IMR-90 (cell line): ENCODE data around the gene MUC5AC. TPM values are rescaled to one million over a fixed set of nuclear protein-coding genes. Genes with fewer than 3 reads are reported as not detected.

Source experiments
- ATAC-seq: fragments of 200-7000 bp; cut with Tn5 transposase; 2 replicates; pipeline ENCODE4 v1.9.1; 2020; ENCODE audit warnings: low read depth, mild to moderate bottlenecking, moderate library complexity
- BruUV-seq: library from RNA; stranded (reverse); fragments of 400-500 nt; replicated peaks from 2 replicates; lab custom pipeline; 2021; lab: Mats Ljungman, UMichigan
- CTCF ChIA-PET: fragments of 300-600 bp; formaldehyde crosslinking; extraction: SDS; loops from one replicate; lab custom pipeline; 2021; ENCODE audit warnings: antibody characterized with exemption; lab: Yijun Ruan, JAX
- POLR2A ChIA-PET: fragments of 300-600 bp; sonication (Branson Sonifier 250); formaldehyde crosslinking; loops from one replicate; lab custom pipeline; 2022; ENCODE audit warnings: antibody characterized with exemption; ENCODE audit not compliant: unreplicated experiment; lab: Charles Lee
- DNase-seq: peaks from one replicate; pipeline ENCODE4 v3.0.0; 2013
- H2AFZ ChIP-seq: replicated peaks from 2 replicates; pipeline ENCODE3; 2013; ENCODE audit warnings: low read length, mild to moderate bottlenecking; ENCODE audit not compliant: poor library complexity
- H2AK5ac ChIP-seq: 2 replicates; pipeline ENCODE4 v1.6.1; 2013; ENCODE audit warnings: low read depth, low read length, inconsistent platforms
- H2AK9ac ChIP-seq: replicated peaks from 2 replicates; pipeline ENCODE3; 2013; ENCODE audit warnings: mild to moderate bottlenecking, low read depth, low read length, moderate library complexity; ENCODE audit not compliant: poor library complexity
- H2BK120ac ChIP-seq: 2 replicates; pipeline ENCODE4 v1.6.1; 2013; ENCODE audit warnings: low read depth, low read length, inconsistent platforms
- H2BK15ac ChIP-seq: 3 replicates; pipeline ENCODE4 v1.6.1; 2013; ENCODE audit warnings: low read depth, low read length, inconsistent platforms
- H2BK20ac ChIP-seq: 2 replicates; pipeline ENCODE4 v1.6.1; 2013; ENCODE audit warnings: low read depth, mild to moderate bottlenecking, inconsistent platforms, low read length, moderate library complexity
- H2BK5ac ChIP-seq: 2 replicates; pipeline ENCODE4 v1.6.1; 2013; ENCODE audit warnings: mild to moderate bottlenecking, low read depth, low read length, inconsistent platforms; ENCODE audit not compliant: poor library complexity, severe bottlenecking
- H3K14ac ChIP-seq: replicated peaks from 2 replicates; pipeline ENCODE4 v1.6.1; 2013; ENCODE audit warnings: low read depth, low read length, inconsistent platforms
- H3K18ac ChIP-seq: 2 replicates; pipeline ENCODE4 v1.6.1; 2013; ENCODE audit warnings: low read depth, low read length, control low read depth
- H3K23ac ChIP-seq: 2 replicates; pipeline ENCODE4 v1.6.1; 2013; ENCODE audit warnings: low read depth, low read length, inconsistent platforms
- H3K27ac ChIP-seq: 2 replicates; pipeline ENCODE4 v1.5.1; 2013; ENCODE audit warnings: mild to moderate bottlenecking, control low read depth, low read length; ENCODE audit not compliant: insufficient read depth
- H3K27me3 ChIP-seq: 2 replicates; pipeline ENCODE4 v1.6.1; 2013; ENCODE audit warnings: low read length; ENCODE audit not compliant: control insufficient read depth, insufficient read depth
- H3K36me3 ChIP-seq: 2 replicates; pipeline ENCODE4 v1.6.1; 2013; ENCODE audit warnings: low read length, mixed read lengths; ENCODE audit not compliant: control insufficient read depth, insufficient read depth
- H3K4ac ChIP-seq: 2 replicates; pipeline ENCODE4 v1.6.1; 2013; ENCODE audit warnings: low read depth, low read length, inconsistent platforms
- H3K4me1 ChIP-seq: 2 replicates; pipeline ENCODE4 v1.6.1; 2013; ENCODE audit warnings: low read length, mixed read lengths; ENCODE audit not compliant: control insufficient read depth, insufficient read depth
- H3K4me2 ChIP-seq: 2 replicates; pipeline ENCODE4 v1.6.1; 2013; ENCODE audit warnings: low read depth, mild to moderate bottlenecking, control low read depth, low read length, moderate library complexity
- H3K4me3 ChIP-seq: 2 replicates; pipeline ENCODE4 v1.5.1; 2013; ENCODE audit warnings: low read depth, mild to moderate bottlenecking, control low read depth, low read length, moderate library complexity; ENCODE audit not compliant: insufficient read depth
- H3K56ac ChIP-seq: 2 replicates; pipeline ENCODE4 v1.6.1; 2013; ENCODE audit warnings: low read length, inconsistent platforms; ENCODE audit not compliant: insufficient read depth; ENCODE audit errors: extremely low read depth
- H3K79me1 ChIP-seq, 2 experiments: 2 replicates each; pipeline ENCODE4 v1.6.1; 2013; ENCODE audit warnings: low read length in 2 of 2, inconsistent platforms in 1 of 2, low read depth in 1 of 2
- H3K9ac ChIP-seq: 2 replicates; pipeline ENCODE4 v1.6.1; 2013; ENCODE audit warnings: low read depth, low read length, control low read depth
- H3K9me1 ChIP-seq: 2 replicates; pipeline ENCODE4 v1.6.1; 2013; ENCODE audit warnings: low read length, inconsistent platforms; ENCODE audit not compliant: insufficient read depth
- H3K9me3 ChIP-seq: 2 replicates; pipeline ENCODE4 v1.6.1; 2013; ENCODE audit warnings: low read length; ENCODE audit not compliant: control insufficient read depth, insufficient read depth
- H4K20me1 ChIP-seq: 2 replicates; pipeline ENCODE4 v1.6.1; 2013; ENCODE audit warnings: low read length, inconsistent platforms; ENCODE audit not compliant: insufficient read depth
- H4K5ac ChIP-seq: 2 replicates; pipeline ENCODE4 v1.6.1; 2013; ENCODE audit warnings: mild to moderate bottlenecking, low read depth, low read length, control low read depth
- H4K8ac ChIP-seq, 2 experiments: 2 replicates each; pipeline ENCODE4 v1.6.1; 2013; ENCODE audit warnings: low read depth in 2 of 2, low read length in 2 of 2, control low read depth in 1 of 2, inconsistent platforms in 1 of 2
- H4K91ac ChIP-seq: 2 replicates; pipeline ENCODE4 v1.6.1; 2013; ENCODE audit warnings: low read depth, low read length, inconsistent platforms; ENCODE audit not compliant: insufficient read depth
- BHLHE40 ChIP-seq: fragments of 150-350 bp; IDR thresholded peaks from 2 replicates; pipeline ENCODE4 v1.6.1; 2016; ENCODE audit warnings: mild to moderate bottlenecking, low read depth, low read length
- CEBPB ChIP-seq: IDR thresholded peaks from 2 replicates; pipeline ENCODE4 v1.6.1; 2012; ENCODE audit warnings: low read depth, low read length, improper control_type of control experiment
- CHD1 ChIP-seq: IDR thresholded peaks from 2 replicates; pipeline ENCODE4 v1.6.1; 2012; ENCODE audit warnings: low read depth, low read length, improper control_type of control experiment
- ELK1 ChIP-seq: fragments of 150-350 bp; IDR thresholded peaks from 2 replicates; pipeline ENCODE4 v1.6.1; 2016; ENCODE audit warnings: low read depth, mild to moderate bottlenecking, low read length, moderate library complexity, borderline replicate concordance
- FOS ChIP-seq: fragments of 150-350 bp; IDR thresholded peaks from 2 replicates; pipeline ENCODE4 v1.6.1; 2016; ENCODE audit warnings: low read depth, low read length
- MAFK ChIP-seq: IDR thresholded peaks from 2 replicates; pipeline ENCODE4 v1.6.1; 2012; ENCODE audit warnings: low read depth, low read length, improper control_type of control experiment
- MAZ ChIP-seq: IDR thresholded peaks from 2 replicates; pipeline ENCODE4 v1.6.1; 2012; ENCODE audit warnings: low read depth, mild to moderate bottlenecking, low read length, improper control_type of control experiment, moderate library complexity, borderline replicate concordance
- MXI1 ChIP-seq: IDR thresholded peaks from 2 replicates; pipeline ENCODE4 v1.6.1; 2012; ENCODE audit warnings: low read depth, mild to moderate bottlenecking, low read length, moderate library complexity, borderline replicate concordance
- POLR2A ChIP-seq: IDR thresholded peaks from 2 replicates; pipeline ENCODE4 v1.6.1; 2012; ENCODE audit warnings: mild to moderate bottlenecking, low read depth, low read length
- RAD21 ChIP-seq: IDR thresholded peaks from 2 replicates; pipeline ENCODE4 v1.6.1; 2012; ENCODE audit warnings: low read length, improper control_type of control experiment
- RCOR1 ChIP-seq: IDR thresholded peaks from 2 replicates; pipeline ENCODE4 v1.6.1; 2012; ENCODE audit warnings: mild to moderate bottlenecking, low read length, improper control_type of control experiment; ENCODE audit not compliant: insufficient replicate concordance
- RFX5 ChIP-seq: IDR thresholded peaks from 2 replicates; pipeline ENCODE4 v1.8.0; 2012; ENCODE audit warnings: low read depth, mild to moderate bottlenecking, low read length, moderate library complexity
- SMC3 ChIP-seq: fragments of 150-350 bp; IDR thresholded peaks from 2 replicates; pipeline ENCODE4 v1.6.1; 2016; ENCODE audit warnings: low read depth, mild to moderate bottlenecking, antibody characterized with exemption, low read length, moderate library complexity
- WGBS, 2 experiments: methylation state at CpG; one replicate each; pipeline versions ENCODE4 v1.1.5 to v1.1.7; 2013; ENCODE audit warnings: missing lambda C conversion rate in 2 of 2; ENCODE audit not compliant: insufficient read length in 1 of 2; ENCODE audit errors: extremely low coverage in 2 of 2; 5-methylcytosine and 5-hydroxymethylcytosine counted together
- dilution Hi-C: fragments of 300-500 bp; cut with HindIII; formaldehyde crosslinking; loops from one replicate; pipeline ENCODE4 v1.14.3; 2018; ENCODE audit warnings: low sequenced_read_pairs; ENCODE audit not compliant: unreplicated experiment
- in situ Hi-C: fragments of 300-500 bp; cut with MboI; formaldehyde crosslinking; loops from 3 replicates; pipeline ENCODE4 v1.14.3; 2019; ENCODE audit warnings: low sequenced_read_pairs, inconsistent platforms, mixed read lengths
- intact Hi-C: fragments of 100-400 bp; cut with micrococcal nuclease; formaldehyde crosslinking; loops from 2 replicates; pipeline ENCODE4 v1.10.0; 2022
- polyA plus RNA-seq, 3 experiments: library from polyadenylated mRNA; depleted of rRNA; stranded (reverse); fragments of >200 nt; gene quantifications; 2 replicates each; pipeline ENCODE4 v1.2.3, GENCODE V29; 2012; ENCODE audit warnings: low replicate concordance in 1 of 3
- total RNA-seq: library from RNA; depleted of rRNA; stranded (reverse); fragments of >200 nt; gene quantifications from 2 replicates; pipeline ENCODE4 v1.2.3, GENCODE V29; 2012
- TF ChIP-seq, protein P1 (sequence below): conservative IDR thresholded peaks from 2 replicates; pipeline ENCODE4 v1.5.1; 2012; ENCODE audit warnings: mild to moderate bottlenecking, low read depth, low read length, improper control_type of control experiment
- TF ChIP-seq, protein P2 (sequence below): fragments of 150-350 bp; IDR thresholded peaks from 2 replicates; pipeline ENCODE4 v1.6.1; 2017; ENCODE audit warnings: mild to moderate bottlenecking, antibody characterized with exemption, low read length, low read depth

Gene MUC5AC
- total and polyA plus RNA-seq, 2 of the 4 experiments (the other 2 are of a cell fraction): 0.02 TPM; not detected in 1

DNA sequence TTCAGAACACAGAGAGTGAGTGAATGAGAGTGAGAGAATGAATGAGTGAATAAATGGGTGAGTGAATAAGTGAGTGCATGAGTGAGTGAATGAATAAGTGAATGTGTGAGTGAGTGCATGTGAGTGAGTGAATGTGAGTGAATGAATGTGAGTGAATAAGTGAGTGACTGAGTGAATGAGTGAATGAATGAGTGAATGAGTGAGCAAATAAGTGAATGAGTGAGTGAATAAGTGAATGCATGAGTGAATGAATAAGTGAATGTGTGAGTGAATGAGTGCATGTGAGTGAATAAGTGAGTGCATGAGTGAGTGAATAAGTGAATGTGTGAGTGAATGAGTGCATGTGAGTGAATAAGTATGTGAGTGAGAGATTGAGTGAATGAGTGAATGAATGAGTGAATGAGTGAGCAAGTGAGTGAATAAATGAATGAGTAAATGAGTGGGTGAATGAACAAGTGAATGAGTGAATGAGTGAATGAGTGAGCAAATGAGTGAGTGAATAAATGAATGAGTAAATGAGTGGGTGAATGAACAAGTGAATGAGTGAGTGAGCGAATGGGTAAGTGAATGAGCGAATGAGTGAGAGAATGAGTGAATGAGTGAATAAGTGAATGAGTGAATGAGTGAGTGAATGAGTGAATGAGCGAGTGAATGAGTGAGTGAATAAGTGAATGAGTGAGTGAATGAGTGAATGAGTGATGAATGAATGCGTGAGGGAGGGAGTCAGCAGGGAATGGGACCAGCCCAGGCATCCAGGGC, 43.8 kb downstream of the MUC5AC start:
- Histone ChIP-seq H3K4me1 (no peaks in the 10 kb centered on the region), H3K4me2 (no peak overlapping the region), H2BK20ac (no peak overlapping the region), H2AFZ (no peak overlapping the region), H2AK9ac (no peak overlapping the region), H3K14ac (no peak overlapping the region), H3K23ac (no peak overlapping the region), H4K5ac (no peak overlapping the region), H4K20me1 (no peaks in the 10 kb centered on the region; the same call in 1 of the 2 replicates), H2BK15ac (no peak overlapping the region), H3K56ac (no peak overlapping the region), H3K4ac (no peak overlapping the region), H3K18ac (no peak overlapping the region), H3K27ac (no peak overlapping the region), H2AK5ac (no peak overlapping the region), H2BK120ac (no peak overlapping the region), H3K9ac (no peak overlapping the region), H4K8ac (no peak overlapping the region), H3K4me3 (no peak overlapping the region), H3K27me3 (peaks cover 16% of the 10 kb centered on the region; the same call in 1 of the 2 replicates), H4K91ac (no peak overlapping the region), H3K36me3 (no peaks in the 10 kb centered on the region), H3K9me1 (no peaks in the 10 kb centered on the region), H2BK5ac (no peak overlapping the region), H3K79me1 (no peaks in the 10 kb centered on the region), H3K9me3 (no peaks in the 10 kb centered on the region)
- in situ Hi-C loops: loop anchor here (25.0 kb wide), 1 partner anchor 311 kb away; no protein-coding TSS in a partner anchor
- ChIA-PET POLR2A (no interaction called here), CTCF (interaction anchor here (0.6 kb wide), 1 partner anchor 910 kb away, joined by 3 read pairs; no protein-coding TSS in a partner anchor)
- BruUV-seq: no TSS peak
- WGBS, 2 experiments: 78% methylated on average over 3 of the region's 4 CpGs; no CpG with 5 or more reads in 1 of the 2 experiments
- dilution Hi-C loops: no loop called here
- no peak for DNase-seq
- no peak for ATAC-seq
- intact Hi-C loops: loop anchor here (2.0 kb wide), 1 partner anchor 87 kb away; no protein-coding TSS in a partner anchor
- no peak for TF ChIP-seq MAFK
- no peak for TF ChIP-seq RAD21
- no peak for TF ChIP-seq CHD1
- no peak for TF ChIP-seq CEBPB
- TF ChIP-seq ELK1: no peak
- TF ChIP-seq MXI1: no peak
- TF ChIP-seq RCOR1: no peak
- TF ChIP-seq, protein P1, sequence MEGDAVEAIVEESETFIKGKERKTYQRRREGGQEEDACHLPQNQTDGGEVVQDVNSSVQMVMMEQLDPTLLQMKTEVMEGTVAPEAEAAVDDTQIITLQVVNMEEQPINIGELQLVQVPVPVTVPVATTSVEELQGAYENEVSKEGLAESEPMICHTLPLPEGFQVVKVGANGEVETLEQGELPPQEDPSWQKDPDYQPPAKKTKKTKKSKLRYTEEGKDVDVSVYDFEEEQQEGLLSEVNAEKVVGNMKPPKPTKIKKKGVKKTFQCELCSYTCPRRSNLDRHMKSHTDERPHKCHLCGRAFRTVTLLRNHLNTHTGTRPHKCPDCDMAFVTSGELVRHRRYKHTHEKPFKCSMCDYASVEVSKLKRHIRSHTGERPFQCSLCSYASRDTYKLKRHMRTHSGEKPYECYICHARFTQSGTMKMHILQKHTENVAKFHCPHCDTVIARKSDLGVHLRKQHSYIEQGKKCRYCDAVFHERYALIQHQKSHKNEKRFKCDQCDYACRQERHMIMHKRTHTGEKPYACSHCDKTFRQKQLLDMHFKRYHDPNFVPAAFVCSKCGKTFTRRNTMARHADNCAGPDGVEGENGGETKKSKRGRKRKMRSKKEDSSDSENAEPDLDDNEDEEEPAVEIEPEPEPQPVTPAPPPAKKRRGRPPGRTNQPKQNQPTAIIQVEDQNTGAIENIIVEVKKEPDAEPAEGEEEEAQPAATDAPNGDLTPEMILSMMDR: no peak
- TF ChIP-seq BHLHE40: no peak
- TF ChIP-seq RFX5: no peak
- no peak for TF ChIP-seq FOS
- no peak for TF ChIP-seq SMC3
- TF ChIP-seq MAZ: no peak
- TF ChIP-seq POLR2A: no peak
- TF ChIP-seq, protein P2, sequence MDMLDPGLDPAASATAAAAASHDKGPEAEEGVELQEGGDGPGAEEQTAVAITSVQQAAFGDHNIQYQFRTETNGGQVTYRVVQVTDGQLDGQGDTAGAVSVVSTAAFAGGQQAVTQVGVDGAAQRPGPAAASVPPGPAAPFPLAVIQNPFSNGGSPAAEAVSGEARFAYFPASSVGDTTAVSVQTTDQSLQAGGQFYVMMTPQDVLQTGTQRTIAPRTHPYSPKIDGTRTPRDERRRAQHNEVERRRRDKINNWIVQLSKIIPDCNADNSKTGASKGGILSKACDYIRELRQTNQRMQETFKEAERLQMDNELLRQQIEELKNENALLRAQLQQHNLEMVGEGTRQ: no peak
